Measurements from ENCODE around the gene RPL22L1. TPM values are rescaled to one million over a fixed set of nuclear protein-coding genes. Genes with fewer than 3 reads are reported as not detected.

RPL22L1 gene
- total and polyA plus RNA-seq, 2 experiments from 2014 or later: 216 to 441 TPM

DNA sequence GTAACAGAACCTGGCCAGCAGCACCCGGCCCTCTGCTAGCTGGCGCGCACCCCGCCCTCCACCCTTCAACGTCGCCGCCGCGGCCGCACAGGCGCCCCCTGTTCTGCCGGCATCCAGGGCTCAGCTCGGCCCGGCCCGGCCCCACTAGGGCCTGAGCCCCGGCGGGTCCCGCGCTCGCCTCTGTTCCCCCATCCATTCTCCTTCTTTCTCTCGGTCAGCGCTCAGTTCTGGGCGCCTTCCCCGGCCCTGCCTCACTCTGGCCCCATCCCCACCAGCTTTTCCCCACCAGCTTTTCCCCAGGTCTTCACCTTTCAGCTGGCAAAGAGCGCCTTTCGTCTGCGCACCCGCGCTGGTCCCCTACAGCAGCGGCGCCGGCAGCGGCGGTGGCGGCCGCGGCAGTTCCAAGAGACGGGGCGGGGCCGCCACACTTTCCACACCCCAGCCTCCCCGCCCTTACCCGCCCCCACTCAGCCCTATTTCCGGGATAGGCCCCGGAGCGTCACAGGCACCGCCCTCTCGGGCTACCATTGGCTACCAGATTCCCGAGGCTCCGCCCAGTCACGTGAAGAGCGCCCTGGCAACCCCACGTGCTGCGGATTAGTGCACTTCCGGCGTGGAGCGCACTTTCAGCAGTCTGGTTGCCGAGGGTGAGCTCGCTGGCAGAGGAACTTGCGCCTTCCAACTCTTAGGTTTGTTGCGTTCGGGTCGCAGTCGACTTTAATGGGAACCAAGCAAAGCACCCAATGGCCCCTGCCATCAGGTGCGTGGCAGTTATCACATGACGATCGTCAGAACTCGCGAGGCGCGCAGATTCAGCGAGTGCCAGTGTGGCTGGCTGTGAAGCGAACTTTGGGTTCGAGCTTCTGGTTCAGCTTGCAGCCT, 38.5 kb upstream of the RPL22L1 start, which contains the start of gene EIF5A2:
Gene EIF5A2 (minus strand): TSS at position 403 of the 882 bp plus-strand sequence. CDS start 831 bp downstream, outside the sequence.
- peak within 1 kb of the TSS; percentile 76 for H3K4me3 ChIP-seq
- H3K27me3 ChIP-seq (ENCODE audit: insufficient read depth): peaks cover 28% of the 10 kb centered on the region
- TF ChIP-seq ZNF462 (CRISPR knock-in tag; IDR thresholded peaks at IDR 0.05): no peak
- TF ChIP-seq CREB1 (CRISPR knock-in tag; IDR thresholded peaks at IDR 0.05; ENCODE audit: low read depth): peak; percentile 77
- peak; percentile 68 for TF ChIP-seq POLR2AphosphoS5 (IDR thresholded peaks at IDR 0.05; ENCODE audit: low read depth)
- no peak for TF ChIP-seq EZH2phosphoT487 (IDR thresholded peaks at IDR 0.05; ENCODE audit: unreplicated experiment)
- TF ChIP-seq, protein P1, sequence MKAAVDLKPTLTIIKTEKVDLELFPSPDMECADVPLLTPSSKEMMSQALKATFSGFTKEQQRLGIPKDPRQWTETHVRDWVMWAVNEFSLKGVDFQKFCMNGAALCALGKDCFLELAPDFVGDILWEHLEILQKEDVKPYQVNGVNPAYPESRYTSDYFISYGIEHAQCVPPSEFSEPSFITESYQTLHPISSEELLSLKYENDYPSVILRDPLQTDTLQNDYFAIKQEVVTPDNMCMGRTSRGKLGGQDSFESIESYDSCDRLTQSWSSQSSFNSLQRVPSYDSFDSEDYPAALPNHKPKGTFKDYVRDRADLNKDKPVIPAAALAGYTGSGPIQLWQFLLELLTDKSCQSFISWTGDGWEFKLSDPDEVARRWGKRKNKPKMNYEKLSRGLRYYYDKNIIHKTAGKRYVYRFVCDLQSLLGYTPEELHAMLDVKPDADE (IDR thresholded peaks at IDR 0.05): no peak; the same call in 1 of the 2 replicates
- no peak; the same call in 1 of the 2 replicates for TF ChIP-seq ZNF331 (CRISPR knock-in tag; IDR thresholded peaks at IDR 0.05; ENCODE audit: low read depth)
- TF ChIP-seq NANOG (IDR thresholded peaks at IDR 0.05; ENCODE audit: borderline replicate concordance): no peak
- TF ChIP-seq, protein P2, sequence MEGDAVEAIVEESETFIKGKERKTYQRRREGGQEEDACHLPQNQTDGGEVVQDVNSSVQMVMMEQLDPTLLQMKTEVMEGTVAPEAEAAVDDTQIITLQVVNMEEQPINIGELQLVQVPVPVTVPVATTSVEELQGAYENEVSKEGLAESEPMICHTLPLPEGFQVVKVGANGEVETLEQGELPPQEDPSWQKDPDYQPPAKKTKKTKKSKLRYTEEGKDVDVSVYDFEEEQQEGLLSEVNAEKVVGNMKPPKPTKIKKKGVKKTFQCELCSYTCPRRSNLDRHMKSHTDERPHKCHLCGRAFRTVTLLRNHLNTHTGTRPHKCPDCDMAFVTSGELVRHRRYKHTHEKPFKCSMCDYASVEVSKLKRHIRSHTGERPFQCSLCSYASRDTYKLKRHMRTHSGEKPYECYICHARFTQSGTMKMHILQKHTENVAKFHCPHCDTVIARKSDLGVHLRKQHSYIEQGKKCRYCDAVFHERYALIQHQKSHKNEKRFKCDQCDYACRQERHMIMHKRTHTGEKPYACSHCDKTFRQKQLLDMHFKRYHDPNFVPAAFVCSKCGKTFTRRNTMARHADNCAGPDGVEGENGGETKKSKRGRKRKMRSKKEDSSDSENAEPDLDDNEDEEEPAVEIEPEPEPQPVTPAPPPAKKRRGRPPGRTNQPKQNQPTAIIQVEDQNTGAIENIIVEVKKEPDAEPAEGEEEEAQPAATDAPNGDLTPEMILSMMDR (conservative IDR thresholded peaks at IDR 0.05; ENCODE audit: low read depth in 2 of 2): 0 out of 4 replicates have a peak, but pooled peaks of 1 of the 2 experiments have one; percentile 6
- H3K27ac ChIP-seq (ENCODE audit: low read depth): no peak within 1 kb of the TSS
- no peaks in the 10 kb centered on the region; the same call in 1 of the 2 replicates for H3K36me3 ChIP-seq (ENCODE audit: insufficient read depth)
- no peaks in the 10 kb centered on the region for H3F3A ChIP-seq (replicated peaks; ENCODE audit: low read depth)
- peaks cover 23% of the 10 kb centered on the region for H3K27me3 Mint-ChIP-seq (ENCODE audit: insufficient read depth, low read depth, poor library complexity)
- DNase-seq (ENCODE audit: low spot score): peak; percentile 99
- H3K9me3 Mint-ChIP-seq: peaks cover 18% of the 10 kb centered on the region
- peaks cover 8% of the 10 kb centered on the region for H3K9me2 ChIP-seq (ENCODE audit: insufficient read depth)
- H3K36me3 Mint-ChIP-seq (ENCODE audit: low read depth): peaks cover 16% of the 10 kb centered on the region
- H3K27ac Mint-ChIP-seq: no peak within 1 kb of the TSS
- H3K4me2 ChIP-seq: peak within 1 kb of the TSS; percentile 97
- peaks cover 8% of the 10 kb centered on the region for H3K4me1 ChIP-seq (ENCODE audit: insufficient read depth)
- no peaks in the 10 kb centered on the region for H3K79me2 ChIP-seq (replicated peaks; ENCODE audit: insufficient read depth)
- peaks cover 9% of the 10 kb centered on the region for H3K4me1 Mint-ChIP-seq
- no peaks in the 10 kb centered on the region; the same call in 1 of the 2 replicates for H4K20me1 ChIP-seq (replicated peaks; ENCODE audit: insufficient read depth)
- peak; percentile 96 for ATAC-seq
- peak within 1 kb of the TSS; percentile 93; the same call in 1 of the 2 replicates for H2AFZ ChIP-seq
- peak within 1 kb of the TSS; percentile 93 for H3K4me3 Mint-ChIP-seq

All from GM23338 (cell line).